Superior temporal gyrus (tissue), 1 donor: ENCODE results near the gene IFFO2.
"Not testable (repeated sequence)": the region's sequence is repeated elsewhere in the genome, so short reads cannot be mapped to it uniquely, and the experiment has no call there.

Experiments
- DNase-seq: peaks from one replicate; pipeline ENCODE4 v3.0.0-alpha.2; 2016; ENCODE audit errors: extremely low spot score

IFFO2 gene

DNA sequence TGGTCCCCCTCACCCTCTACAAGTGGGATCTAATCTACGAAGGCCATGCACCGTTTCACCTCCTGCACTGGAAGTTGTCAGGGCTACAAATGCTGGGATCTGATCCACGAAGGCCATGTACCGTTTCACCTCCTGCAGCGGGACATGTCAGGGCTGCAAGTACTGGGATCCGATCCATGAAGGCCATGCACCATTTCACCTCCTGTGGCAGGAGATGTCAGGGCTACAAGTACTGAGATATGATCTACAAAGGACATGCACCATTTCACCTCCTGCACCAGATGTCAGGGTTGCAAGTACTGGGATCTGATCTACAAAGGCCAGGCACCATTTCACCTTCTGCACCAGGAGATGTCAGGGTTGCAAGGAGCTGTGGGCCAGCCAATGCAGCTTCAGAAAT is 61.2 kb downstream of the IFFO2 start:
- no peak for DNase-seq

DNA sequence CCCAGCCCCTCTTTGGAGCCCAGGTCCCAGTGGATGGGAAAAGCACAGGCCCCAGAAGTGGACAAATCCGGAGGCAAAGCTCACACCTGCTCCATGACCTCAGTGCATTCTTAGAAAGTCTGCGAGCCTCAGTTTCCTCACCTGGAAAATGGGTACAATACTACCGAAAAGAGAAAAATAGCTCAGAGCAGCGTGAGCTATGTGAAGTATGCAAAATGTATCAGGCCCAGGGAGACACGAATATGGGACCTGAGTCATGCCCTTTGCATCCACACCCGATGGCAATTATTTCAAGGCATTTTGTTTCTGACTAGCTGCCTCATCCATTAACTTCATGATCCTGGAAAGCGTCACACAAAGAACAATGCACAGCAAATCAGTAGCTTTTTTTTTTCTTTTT is 63.4 kb downstream of the IFFO2 start:
- DNase-seq, result no peak

DNA sequence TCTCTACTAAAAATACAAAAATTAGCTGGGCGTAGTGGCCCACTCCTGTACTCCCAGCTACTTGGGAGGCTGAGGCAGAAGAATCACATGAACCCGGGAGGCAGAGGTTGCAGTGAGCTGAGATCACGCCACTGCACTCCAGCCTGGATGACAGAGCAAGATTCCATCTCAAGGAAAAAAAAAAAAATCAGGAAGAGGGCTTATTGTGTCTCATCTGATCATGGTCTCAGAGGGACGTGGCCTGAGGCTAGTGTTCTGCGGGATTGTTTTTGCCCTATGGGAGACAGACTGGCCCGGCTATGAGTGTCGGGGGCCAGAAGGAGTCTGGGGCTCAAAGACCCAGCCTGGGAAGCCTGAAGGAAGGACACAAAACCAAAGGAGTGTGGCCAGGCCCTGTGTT is 64.6 kb downstream of the IFFO2 start:
- not testable (repeated sequence) for DNase-seq

DNA sequence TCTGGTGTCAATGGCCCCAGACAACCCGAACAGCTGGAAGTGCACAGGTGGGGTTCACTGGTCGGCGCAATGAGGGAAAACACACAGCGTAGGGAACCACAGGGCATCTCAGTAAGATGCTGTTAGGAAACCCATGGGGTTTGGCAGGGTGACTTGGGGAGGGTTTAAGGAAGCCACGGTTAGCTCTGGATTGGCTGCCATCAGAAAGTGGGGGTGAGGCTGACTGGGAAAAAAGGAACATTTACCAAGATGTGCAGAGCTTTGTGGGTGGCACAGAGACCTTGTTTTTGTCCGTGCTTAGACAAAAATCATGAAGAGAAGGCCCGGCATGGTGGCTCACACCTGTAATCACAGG is 65.1 kb downstream of the IFFO2 start:
- no peak for DNase-seq

DNA sequence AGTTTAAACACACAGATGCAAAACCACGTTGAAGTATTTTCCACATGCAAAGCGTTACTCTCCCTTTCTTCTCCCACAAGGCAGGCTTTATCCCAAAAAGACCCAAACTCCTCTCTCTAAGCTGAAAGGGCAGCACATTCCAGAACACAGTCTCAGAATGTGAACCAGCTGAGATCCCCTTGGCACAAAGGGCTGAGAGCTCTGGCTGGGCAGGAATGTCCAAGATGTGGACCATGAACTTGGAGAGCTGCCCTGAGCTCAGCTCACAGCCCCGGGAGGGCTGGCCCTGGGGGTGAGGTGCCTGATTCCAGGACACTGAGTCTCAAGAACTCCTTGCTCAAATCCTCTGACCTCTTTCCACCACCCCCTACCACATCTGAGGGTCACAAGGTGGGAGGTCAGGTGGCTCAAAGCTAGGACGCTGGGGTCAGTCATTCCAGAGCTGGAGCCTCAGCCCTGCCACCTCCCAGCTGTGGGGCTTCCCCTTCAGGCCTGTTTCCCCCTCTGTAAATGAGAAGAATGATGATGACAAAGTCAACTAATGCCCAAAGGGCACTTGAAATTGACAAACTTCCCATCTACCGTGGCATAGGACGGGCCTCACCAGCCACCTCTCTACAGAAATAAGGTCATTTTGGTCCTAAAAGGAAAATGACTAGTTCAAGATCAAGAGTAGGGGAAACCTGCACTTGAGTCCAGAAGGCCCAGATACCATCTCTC is 65.6 kb downstream of the IFFO2 start:
- DNase-seq, result no peak

DNA sequence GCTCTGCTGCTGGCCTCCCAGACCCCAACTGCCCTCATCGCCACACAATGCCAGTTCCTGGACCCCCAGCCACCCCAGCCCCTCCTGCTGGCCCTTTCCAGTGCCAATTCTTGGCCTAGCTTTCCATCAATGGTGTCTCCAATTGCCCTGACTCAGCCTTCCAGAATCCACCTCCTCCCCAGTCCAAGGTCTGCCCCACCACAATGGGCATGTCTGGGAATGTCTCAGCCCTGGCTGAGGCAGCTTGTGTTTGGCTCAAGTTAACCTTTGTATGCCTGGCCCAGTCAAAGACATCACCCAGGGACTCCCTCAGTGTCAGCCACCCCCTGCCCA is 70.5 kb downstream of the IFFO2 start:
- no peak for DNase-seq

DNA sequence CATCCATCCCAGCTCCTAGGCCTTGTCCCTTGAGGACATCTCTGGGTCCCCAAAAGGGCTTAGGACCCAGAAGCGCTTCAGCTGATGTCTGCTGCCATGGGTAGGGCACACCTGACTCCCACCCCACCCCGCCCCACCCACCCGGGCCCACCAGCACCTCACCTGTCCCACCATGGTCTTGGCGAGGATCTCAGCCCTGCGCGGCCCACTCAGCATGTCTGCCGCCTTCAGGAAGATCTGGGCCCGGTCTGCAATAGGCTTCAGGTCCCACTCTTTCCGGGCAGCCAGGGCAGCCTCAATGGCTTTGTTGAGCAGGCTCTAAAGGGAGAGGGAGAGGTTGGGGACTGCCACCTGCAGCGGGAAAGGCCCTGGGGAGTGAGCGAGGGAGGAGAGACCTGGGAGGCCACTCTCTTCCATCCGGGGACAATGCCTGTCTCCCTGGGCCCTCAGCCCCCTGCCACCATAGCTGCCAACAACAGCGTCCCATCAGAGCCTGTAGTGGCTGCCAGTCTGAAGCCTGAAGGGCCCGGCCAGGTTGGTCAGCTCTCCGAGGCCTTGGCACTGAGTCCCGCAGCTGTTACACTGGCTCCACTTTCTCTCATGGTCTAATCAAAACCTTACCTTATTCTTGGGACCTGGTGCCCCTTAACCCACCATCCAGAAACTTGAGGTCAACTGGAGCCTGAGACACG is 71.0 kb downstream of the IFFO2 start:
- no peak for DNase-seq

DNA sequence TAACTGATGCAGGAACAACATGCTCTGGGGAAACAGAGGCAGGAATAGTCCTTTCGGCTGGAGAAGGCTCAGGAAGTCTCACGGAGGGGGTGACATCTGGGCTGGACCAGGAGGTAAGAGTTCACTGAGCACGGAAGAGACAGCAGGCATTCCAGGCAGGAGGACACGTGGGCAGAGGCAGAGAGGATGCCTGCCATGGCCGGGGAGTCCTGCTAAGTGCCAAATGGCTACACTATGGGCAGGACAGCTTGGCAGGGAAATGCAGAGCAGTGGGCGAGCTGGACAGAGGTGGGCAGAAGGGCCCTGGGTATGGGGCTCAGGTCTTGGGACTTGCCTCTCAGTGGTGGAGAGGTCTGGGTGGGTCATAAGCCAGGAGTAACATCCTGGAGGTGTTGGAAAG is 71.7 kb downstream of the IFFO2 start:
- no peak for DNase-seq

DNA sequence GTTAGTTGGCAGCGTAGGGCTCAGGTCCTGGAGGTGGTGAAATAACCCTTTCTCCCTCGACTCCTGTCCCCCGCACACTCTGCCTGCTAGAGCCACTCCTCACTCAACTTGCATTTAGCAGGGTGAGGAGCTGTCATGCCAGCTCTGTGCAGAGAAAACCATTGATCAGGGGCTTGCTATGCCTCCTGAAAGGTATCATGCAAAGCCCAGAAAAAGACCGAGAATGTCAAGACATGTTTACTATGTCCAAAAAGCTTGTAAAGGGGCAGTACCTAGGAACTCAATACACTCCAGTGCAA is 72.1 kb downstream of the IFFO2 start:
- DNase-seq, result no peak

DNA sequence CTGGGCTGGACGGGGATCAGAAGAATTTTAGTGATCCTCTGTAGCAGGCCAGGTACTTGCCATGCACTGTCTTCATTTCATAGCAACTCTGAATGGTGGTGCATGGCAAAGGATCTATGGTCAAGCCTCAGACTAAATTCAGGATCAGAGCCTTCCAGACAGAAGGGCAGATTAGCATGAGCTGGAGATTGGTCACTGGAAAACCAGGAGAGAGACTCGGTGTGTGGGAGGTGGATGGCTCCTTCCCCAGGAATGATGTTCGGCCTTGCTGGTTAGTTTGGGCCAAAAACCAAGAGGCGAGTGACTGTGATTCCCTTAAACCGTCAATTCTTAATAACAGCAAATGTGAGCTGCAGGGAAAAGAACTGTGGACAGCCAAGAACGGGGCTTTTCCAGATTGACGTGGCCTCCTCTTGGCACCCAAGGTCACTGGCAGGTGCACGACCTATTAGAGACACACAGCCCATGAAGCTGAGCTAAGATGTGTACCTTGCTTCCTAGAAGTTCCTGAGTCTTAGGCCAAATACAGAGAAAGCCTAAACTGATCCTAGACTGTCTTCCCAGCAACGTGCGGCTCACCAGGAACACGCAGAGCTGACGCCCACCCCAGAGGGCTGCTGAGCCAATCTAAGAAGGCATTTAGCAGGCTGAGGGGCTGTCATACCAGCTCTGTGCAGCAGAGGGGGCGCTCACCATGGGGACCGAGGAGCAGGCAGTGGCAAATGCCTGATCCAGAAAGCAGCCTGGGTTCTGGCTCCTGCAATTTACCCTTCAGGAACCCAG is 72.6 kb downstream of the IFFO2 start:
- DNase-seq, result peak; percentile 91

DNA sequence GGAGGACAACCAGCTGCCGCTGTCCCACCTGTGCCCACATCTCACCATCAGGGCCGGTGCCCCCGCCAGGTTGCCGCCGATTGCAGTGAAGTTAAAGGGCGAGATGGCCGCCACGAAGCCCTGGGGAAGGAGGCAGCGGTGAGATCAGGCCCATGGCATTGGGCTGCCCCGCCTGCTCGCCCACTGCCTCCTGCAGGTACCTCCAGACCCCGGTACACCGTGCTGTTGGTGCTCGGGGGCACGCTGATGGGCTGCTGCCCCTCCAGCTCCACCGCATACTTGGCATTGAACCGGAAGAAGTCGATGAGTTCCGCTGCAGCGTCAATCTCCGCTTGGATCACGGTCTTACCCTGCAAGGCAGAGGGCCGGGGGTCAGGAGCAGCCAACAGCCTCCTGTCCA is 73.4 kb downstream of the IFFO2 start:
- DNase-seq, result no peak

DNA sequence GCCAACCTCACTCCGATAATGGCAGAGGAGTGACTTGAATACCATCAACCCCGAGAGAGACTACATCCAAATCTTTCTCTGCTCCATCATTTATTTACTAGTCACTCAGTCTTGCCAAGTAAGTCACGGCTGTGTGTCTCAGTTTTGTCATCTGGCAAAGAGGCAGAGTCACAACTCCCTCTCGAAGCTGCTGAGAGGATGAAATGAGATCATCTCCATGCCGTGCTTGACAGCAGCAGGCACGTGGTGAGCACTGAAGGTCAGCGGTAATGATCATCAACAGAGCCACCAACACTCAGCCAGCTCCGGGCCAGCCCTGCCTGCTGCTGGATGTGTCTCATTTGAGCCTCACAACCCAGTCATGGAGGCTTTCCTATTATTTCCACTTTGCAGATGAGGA is 74.0 kb downstream of the IFFO2 start:
- peak; percentile 60 for DNase-seq

DNA sequence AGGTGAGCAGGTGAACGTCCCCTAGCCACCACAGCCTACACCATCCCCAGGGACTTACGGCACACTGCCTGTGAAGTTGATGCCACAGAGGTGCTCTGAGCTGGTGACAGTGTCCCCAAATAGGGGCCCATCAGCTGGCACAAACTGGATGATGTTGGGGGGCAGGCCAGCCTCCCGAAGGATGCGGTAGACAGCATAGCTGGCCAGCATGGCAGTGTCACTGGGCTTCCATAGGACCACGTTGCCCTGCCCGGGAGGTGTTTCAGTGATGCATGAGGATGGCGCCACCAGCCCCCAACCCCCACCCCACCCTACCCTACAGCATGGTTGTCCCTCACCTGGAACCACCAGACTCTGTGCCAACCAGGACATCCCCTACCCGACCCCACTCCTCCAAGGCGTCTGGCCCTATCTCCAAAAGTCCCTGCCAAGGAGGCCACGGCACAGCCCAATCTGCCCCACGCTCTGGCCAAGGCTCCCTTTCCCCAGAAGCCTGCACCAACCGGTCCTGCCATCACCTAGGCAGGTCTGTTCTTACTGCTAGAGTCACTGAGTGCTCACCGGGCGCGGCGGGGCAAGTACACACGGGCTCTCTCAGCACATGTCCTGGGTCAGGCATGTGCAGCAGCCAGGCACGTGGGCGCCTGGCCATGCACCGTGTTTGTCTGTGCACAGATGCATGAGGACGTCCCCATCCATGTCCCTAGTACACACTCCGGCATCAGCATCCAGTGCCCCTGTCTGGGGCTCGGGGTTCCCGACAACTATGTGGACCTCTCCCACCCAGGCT is 74.6 kb downstream of the IFFO2 start:
- DNase-seq, result no peak

DNA sequence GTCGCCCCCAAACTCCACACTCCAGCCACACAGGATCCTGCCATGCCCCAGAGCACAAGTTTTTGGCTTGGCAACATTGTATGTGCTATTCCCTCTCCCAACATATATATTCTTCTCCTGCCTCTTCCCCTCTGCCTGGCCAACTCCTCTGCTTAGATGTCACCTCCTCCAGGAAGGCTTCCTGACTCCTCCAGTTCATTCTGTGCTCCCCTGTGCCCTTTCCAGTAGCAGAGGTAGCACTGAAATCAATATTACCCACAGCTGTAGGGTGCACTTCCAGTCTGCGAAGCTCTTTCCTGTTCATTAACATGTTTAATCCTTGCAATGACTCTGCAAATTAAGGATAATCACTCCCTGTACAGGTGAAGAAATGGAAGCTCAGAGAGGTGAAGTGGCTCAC is 75.3 kb downstream of the IFFO2 start:
- no peak for DNase-seq

DNA sequence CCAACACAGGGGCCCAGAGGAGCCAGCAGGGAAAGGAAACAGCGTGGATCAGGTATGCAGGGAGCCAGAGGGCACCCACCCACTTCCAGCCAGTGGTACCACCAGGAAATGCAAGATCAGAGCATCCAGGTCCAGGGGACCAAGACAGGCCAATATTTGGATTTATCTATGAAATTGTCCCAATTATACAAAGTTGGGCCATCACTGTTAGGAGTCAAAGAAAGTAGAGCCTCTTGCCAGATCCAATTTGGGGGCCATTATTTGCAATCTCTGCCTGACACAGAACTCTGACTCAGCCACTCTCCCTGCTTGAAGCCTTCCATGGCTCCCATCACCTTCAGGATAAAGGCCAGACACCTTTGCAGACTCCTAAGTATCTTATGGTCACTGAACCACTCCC is 75.9 kb downstream of the IFFO2 start:
- DNase-seq, result no peak

DNA sequence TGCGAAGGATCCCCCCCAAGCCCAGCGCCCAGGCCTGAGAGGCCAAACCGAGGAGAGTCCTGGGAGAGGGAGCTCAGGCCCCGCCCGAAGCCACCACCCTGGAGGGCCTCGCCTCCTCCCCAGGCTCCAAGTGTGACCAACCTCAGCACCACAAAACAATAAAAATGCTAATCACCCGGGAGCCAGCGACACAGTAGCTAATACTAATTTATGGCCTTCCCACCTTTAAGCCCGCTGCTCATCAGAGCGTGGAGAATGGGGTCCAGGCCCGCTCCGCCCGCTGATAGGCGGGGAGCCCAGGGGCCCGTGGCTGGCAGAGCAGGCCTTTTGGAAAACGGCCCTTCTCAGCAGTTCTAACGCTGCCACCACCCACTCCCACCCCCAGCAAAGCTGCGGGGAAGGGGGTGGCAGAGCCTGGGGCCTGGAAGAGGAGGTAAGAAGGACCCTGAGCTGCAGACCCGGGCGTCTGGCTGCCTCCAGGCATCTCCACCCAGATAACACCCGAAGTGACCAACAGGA is 76.6 kb downstream of the IFFO2 start:
- no peak for DNase-seq

DNA sequence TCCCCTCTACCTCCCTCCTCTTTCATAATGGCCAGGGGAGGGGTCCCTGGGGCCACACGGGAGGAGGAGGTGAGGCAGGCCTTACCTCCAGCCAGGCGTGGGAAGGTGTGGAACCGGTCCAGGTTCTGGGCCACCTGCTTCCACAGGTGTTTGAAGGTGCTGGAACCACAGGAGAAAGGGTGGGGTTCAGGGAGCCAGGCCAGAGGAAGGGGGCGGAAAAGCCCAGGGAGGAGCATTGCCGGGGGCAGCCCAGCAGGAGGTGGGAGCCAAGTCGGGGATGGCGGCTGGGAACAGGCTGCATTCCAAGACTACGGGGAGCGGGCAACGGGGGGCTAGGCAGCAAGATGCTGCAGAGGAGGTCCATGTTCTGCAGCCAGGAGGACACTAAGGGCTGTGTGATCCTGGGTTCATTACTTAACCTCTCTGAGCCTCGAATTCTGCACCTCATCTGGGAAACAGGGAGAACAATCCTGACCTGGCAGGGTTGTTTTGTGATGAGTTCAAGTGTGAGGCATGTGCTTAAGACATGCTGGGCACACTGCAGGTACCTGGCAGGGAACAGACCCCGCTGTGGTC is 77.2 kb downstream of the IFFO2 start:
- no peak for DNase-seq

DNA sequence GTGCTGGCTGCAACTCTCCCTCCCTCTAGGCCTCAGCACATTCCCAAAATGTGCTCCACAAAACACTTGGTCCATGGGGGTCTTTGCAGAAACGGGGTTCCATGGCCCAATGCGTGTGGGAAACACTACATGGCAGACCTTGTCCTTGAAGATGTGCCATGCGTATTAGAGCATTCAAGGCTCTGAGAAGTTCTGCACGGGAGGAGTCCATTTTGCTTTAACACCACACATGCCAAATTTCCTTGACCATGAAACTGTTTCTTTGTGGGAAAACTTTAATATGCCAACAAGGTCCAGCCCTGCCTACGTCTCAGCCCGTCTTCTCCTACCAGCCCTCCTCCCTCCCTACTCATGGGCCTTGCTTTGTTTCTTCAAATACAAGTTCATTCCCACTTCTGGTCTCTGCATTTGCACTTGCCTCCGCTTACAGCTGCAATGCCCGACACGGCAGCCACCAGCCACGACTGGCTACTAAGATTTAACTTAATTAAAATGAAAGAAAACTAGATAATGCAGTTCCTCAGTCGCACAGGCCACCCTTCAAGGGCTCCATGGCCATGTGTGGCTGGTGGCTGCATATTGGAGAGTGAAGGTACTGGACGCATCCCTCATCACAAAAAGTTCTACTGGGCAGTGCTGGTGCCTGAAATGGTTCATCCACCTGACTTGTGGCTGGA is 77.8 kb downstream of the IFFO2 start:
- DNase-seq, result no peak

DNA sequence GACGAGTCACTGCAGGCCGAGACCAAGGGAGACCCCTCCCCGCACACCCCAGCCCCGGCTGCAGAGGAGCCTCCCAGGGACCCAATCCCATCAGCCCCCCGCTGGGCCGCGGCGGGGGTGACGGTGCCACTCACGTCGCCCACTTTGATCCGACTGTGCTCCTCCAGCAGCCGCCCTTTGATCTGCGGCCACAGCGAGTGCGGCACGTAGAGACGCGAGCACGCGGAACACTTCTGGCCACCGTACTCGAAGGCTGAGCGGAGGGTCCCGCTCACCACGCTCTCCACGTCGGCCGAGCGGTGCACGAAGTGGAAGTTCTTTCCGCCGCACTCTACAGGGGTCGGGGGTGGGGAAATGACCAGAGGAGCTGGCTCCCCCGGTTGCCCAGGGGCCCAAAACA is 79.2 kb downstream of the IFFO2 start:
- DNase-seq, result no peak

DNA sequence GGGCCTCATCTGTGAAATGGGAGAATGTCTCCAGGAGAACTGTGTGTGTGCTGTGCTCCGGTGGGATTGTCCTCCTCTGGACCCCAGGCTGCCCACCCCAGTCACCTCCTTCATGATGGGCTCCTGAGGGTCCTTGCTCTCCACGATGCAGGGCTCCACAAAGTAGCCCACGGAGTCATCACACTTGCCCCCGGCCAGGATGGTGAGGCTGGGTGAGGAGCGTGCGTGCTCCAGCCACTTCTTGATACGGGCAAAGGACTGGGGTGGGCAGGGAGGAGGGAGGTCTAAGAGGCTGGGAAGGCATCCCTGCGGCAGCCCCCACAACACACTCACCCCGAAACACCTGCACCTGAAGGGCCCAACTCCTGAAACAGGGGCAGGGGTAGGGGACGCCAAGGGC is 80.3 kb downstream of the IFFO2 start:
- DNase-seq, result no peak

DNA sequence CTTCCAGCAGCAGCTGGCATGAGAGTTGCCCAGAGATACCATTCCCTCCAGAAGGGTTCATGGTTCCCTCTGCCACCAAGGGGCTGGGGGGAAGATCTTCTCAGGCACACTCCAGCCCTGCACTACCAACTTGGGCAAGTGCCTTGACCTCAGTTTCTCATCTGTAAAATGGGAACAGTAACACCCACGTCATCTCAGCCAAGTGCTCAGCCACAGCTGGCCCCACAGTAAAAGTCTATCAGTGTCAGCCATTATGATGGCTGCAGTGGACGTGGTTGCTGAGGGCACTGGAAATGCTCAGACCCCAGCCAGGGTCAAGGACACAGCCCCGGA is 80.7 kb downstream of the IFFO2 start:
- no peak for DNase-seq
